Stimulated activated memory B cell treated with anti-CD40 and anti-IgM and Interleukin-4, amounts not matched to agents 10 μg/mL and 1 μg/mL and 100 μg/mL, for 72 hours (primary cell): ENCODE data around the gene SLC26A5.

ENCODE experiments used
- ATAC-seq: fragments of 150-1000 bp; cut with Tn5 transposase; 2 replicates; pipeline ENCODE4 v1.10.0; 2021
- H3K27ac Mint-ChIP-seq: one replicate; pipeline ENCODE4 v1.8.0; 2022; ENCODE audit warnings: mild to moderate bottlenecking, mixed read lengths
- H3K27me3 Mint-ChIP-seq: one replicate; pipeline ENCODE4 v1.8.0; 2022; ENCODE audit warnings: mixed read lengths
- H3K36me3 Mint-ChIP-seq: one replicate; pipeline ENCODE4 v1.8.0; 2022; ENCODE audit warnings: mixed read lengths
- H3K4me1 Mint-ChIP-seq: one replicate; pipeline ENCODE4 v1.8.0; 2022; ENCODE audit warnings: mixed read lengths
- H3K4me3 Mint-ChIP-seq: one replicate; pipeline ENCODE4 v1.8.0; 2022; ENCODE audit warnings: mild to moderate bottlenecking, moderate library complexity, mixed read lengths
- H3K9me3 Mint-ChIP-seq: one replicate; pipeline ENCODE4 v1.8.0; 2022; ENCODE audit warnings: mixed read lengths

The SLC26A5 gene

DNA sequence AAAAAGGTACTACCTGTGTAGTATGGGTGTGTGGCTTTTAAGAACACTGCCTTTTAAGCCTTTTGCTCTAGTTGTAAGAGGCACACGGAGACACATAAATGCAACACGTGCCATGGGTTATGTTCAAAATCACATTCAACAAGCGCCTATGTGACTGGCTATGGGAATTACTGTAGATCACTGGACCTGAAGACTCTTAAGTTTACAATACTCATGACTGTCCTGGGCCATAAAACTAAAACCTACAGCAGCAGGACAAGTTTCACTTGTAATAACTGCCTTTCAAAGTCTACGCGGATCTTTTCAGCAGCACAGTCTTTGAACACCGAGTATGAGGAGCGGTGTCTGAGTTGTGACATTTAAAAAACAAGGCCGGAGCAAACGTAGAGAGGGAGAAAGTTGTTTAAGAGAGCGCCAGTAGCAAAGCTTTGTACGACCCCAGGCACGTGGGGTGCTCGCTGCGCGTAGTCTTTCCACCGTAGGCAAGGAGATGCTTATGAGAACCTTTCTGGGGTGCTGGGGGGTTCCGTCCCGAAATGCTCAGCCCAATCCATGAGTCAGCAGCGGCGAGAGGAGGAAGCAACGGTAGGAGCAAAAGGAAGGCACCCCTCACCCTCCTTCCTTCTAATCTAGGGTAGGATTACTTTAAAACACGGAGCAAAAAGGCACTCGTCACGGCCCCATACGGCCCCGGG, 102.1 kb downstream of the SLC26A5 start:
- Mint-ChIP-seq H3K9me3 (no peaks in the 10 kb centered on the region), H3K4me3 (peak overlapping the region; percentile 98), H3K4me1 (peaks cover 31% of the 10 kb centered on the region), H3K36me3 (peaks cover 33% of the 10 kb centered on the region), H3K27me3 (no peaks in the 10 kb centered on the region), H3K27ac (peak overlapping the region; percentile 98)
- ATAC-seq = peak; percentile 60

DNA sequence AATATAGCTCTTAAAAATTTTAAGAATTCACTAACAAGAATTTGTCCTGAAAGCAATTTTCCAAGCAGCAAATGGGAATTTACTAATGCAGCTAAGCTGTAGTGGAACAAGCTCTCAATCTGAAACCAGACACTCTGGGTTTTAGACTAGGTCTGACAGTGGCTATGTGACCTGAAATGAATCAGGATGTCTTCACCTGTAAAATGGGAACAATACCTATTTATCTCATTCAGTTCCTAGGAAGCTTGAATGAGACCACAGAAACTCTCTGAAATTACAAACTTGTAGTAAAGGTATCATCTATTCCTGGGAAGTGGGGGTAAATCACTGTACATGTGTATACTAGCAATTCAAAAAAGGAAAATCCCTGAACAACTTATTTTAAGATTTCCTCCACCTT, 102.7 kb downstream of the SLC26A5 start:
- Mint-ChIP-seq H3K36me3 (peaks cover 33% of the 10 kb centered on the region), H3K4me3 (peak overlapping the region; percentile 98), H3K27me3 (no peaks in the 10 kb centered on the region), H3K9me3 (no peaks in the 10 kb centered on the region), H3K4me1 (peaks cover 25% of the 10 kb centered on the region), H3K27ac (peak overlapping the region; percentile 98)
- no peak for ATAC-seq

DNA sequence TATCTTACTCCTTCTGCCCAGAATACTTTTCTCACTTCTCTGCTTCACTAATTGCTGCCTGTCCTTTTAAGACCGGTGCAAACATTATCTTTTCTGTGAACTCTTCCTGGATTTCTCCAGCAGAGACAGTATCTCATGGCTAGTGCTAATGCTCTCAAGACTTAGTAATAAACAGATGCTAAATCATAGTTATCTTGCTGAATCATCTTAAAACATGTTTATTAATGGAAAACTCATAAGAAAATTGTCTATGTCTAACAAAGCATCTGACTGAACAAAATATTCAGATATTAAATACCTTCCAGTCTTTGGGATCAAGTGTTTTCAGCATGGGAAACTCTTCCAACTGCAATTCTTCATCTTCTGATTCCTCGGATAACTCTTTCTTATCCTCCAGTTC, 104.5 kb downstream of the SLC26A5 start:
- Mint-ChIP-seq H3K36me3 (peaks cover 47% of the 10 kb centered on the region), H3K9me3 (no peaks in the 10 kb centered on the region), H3K4me3 (no peak overlapping the region), H3K27me3 (no peaks in the 10 kb centered on the region), H3K27ac (no peak overlapping the region), H3K4me1 (peaks cover 24% of the 10 kb centered on the region)
- no peak for ATAC-seq

DNA sequence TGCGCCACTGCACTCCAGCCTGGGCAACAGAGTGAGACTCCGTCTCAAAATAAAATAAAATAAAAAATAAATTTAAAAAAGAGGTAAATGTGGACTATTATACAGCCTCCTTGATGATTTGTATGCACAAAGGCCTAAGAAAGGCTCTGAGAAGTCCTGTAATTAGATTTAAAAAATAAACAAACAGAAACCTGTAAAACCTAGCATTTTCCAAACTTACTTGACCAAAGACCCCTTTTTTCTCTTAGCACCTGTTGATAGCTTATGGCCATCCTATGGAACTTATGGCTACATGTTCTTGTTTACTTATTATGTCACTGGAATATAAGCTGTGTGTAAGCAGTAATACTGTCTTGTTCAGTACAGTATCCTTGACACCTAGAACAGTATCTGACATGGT, 107.1 kb downstream of the SLC26A5 start:
- ATAC-seq = no peak
- peaks cover 24% of the 10 kb centered on the region for H3K4me1 Mint-ChIP-seq
- no peak overlapping the region for H3K27ac Mint-ChIP-seq
- H3K4me3 Mint-ChIP-seq = no peak overlapping the region
- H3K36me3 Mint-ChIP-seq = peaks cover 48% of the 10 kb centered on the region
- no peaks in the 10 kb centered on the region for H3K9me3 Mint-ChIP-seq
- H3K27me3 Mint-ChIP-seq = no peaks in the 10 kb centered on the region

DNA sequence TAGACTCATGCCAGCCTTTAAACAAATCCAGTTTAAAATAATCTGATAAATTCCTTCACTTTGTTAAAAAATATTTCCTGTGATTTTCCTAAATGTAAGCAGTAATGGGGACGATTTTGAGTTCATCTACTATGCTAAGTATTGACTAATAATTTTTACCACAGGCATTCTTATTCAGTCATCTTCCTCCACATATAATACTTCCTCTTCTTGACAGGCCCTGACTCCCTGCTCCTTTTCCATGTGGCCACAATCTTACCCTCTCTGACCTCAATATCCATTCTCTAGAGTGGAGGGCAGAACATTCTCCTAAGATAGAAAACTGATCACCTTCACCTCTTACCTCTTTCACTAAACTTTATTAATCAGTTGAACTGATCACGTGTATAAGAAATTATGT, 109.2 kb downstream of the SLC26A5 start:
- peaks cover 24% of the 10 kb centered on the region for H3K4me1 Mint-ChIP-seq
- peaks cover 55% of the 10 kb centered on the region for H3K36me3 Mint-ChIP-seq
- H3K27ac Mint-ChIP-seq = no peak overlapping the region
- no peak for ATAC-seq
- no peak overlapping the region for H3K4me3 Mint-ChIP-seq
- no peaks in the 10 kb centered on the region for H3K9me3 Mint-ChIP-seq
- no peaks in the 10 kb centered on the region for H3K27me3 Mint-ChIP-seq

DNA sequence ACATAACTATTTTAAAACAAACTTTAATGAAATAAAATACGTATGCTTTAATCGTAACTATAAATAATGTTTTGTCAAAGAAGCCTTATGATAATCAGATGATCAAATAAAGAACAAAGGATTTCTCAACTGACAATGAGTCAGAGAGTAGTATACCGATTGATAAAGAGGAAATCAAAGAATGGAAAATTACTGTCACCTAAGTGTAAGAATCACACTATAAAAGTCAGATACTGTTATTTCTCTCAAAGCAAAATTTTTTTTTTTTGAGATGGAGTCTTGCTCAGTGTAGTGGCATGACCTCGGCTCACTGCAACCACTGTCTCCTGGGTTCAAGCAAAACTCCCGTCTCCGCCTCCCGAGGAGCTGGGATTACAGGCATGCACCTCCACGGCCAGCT, 120.3 kb downstream of the SLC26A5 start:
- H3K36me3 Mint-ChIP-seq = peaks cover 47% of the 10 kb centered on the region
- H3K4me3 Mint-ChIP-seq = no peak overlapping the region
- no peak overlapping the region for H3K27ac Mint-ChIP-seq
- no peaks in the 10 kb centered on the region for H3K27me3 Mint-ChIP-seq
- ATAC-seq = no peak
- no peaks in the 10 kb centered on the region for H3K4me1 Mint-ChIP-seq
- H3K9me3 Mint-ChIP-seq = no peaks in the 10 kb centered on the region
